Activated T-helper 9 cell treated with anti-CD3 and anti-CD28 coated beads, Interleukin-2, amount 50 U/mL, for 16 hours (primary cell): ENCODE measurements around the gene BOLL.
A peak's percentile ranks its signal among the peaks of the same experiment; 100 is the strongest.
"Not testable (repeated sequence)": the region's sequence is repeated elsewhere in the genome, so short reads cannot be mapped to it uniquely, and the experiment has no call there.

Experiments
- DNase-seq: peaks from one replicate; pipeline ENCODE4 v3.0.0-alpha.2; 2020; ENCODE audit warnings: low read depth

BOLL gene

GRCh38 chr2:197705912-197706838, 78.9 kb downstream of the BOLL start:
- no peak for DNase-seq

GRCh38 chr2:197705121-197705911, 79.8 kb downstream of the BOLL start, which contains the start of gene MARS2:
MARS2 (plus strand) TSS chr2:197705369; CDS start chr2:197705406, 37 bp downstream.
- peak; percentile 90 for DNase-seq

DNA sequence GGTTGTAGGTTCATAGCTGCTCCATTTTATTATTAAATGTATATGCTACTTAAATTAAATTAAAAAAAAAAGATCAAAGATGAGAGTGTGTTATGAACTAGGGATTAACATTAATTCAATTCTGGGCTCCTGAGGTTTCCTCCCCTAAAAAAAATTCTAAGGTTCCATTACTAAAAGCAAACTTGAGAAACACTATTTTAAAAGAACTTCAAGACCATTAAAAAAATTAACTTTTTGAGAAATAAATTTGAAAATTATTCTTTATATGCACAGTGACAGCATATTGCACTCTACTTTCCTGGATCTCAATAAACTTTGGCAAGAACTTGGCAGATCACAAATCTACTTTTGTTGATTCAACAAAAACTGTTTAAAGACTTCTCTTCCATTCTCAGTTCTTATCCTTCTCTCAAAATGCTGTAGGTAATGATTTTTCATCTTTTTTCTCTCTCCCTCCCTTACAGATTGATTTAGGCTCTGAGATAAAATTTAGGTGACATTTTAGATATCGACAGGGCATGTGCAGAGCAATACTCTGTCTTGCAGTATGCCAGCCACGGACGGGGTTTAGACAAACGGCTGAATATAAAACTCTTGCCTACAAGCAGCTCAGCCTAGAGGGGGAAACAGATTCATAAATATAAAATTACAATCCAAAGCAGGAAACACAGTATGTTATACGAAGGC, 80.5 kb downstream of the BOLL start:
- DNase-seq: no peak

DNA sequence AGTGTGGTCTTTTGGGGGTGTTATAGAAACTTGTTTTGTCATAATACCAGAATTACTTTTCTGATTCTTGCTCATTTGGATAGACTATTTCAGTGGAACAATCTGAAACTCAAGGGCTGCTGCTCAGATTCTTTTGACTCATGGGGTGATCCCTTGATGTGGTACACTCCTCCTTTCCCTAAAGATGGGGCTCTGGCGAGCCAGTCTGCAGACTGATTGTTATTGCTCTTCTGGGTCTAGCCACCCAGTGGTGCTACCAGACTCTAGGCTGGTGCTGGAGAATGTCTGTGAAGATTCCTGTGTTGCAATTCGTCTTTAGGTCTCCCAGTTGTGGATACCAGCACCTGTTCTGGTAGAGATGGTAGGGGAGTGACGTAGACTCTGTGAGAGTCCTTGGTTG, 84.2 kb downstream of the BOLL start:
- DNase-seq: no peak

DNA sequence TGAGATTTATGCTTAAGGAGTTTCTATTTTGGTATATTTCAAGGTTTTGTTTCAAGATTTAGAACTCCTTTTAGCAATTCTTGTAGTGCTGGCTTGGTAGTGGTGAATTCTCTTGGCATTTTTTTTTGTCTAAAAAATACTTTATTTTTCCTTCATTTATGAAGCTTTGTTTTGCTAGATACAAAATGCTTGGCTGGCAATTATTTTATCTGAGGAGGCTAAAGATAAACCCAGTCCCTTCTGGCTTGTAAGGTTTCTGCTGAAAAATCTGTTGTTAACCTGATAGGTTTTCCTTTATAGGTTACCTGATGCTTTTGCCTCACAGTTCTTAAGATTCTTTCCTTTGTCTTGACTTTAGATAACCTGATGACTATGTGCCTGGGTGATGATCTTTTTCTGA, 85.4 kb downstream of the BOLL start:
- DNase-seq: not testable (repeated sequence)

DNA sequence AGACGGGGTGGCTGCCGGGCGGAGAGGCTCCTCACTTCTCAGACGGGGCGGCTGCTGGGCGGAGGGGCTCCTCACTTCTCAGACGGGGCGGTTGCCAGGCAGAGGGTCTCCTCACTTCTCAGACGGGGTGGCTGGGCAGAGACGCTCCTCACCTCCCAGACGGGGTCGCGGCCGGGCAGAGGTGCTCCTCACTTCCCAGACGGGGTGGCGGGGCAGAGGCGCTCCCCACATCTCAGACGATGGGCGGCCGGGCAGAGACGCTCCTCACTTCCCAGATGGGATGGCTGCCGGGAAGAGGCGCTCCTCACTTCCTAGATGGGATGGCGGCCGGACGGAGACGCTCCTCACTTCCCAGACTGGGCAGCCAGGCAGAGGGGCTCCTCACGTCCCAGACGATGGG, 88.5 kb downstream of the BOLL start:
- DNase-seq: not testable (repeated sequence)

DNA sequence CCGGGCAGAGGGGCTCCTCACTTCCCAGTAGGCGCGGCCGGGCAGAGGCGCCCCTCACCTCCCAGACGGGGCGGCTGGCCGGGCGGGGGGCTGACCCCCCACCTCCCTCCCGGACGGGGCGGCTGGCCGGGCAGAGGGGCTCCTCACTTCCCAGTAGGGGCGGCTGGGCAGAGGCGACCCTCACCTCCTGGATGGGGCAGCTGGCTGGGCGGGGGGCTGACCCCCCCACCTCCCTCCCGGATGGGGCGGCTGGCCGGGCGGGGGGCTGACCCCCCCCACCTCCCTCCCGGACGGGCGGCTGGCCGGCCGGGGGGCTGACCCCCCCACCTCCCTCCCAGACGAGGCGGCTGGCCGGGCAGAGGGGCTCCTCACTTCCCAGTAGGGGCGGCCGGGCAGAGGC, 89.1 kb downstream of the BOLL start:
- not testable (repeated sequence) for DNase-seq

- DNase-seq: not testable (repeated sequence)
These were observed 89.9 kb downstream of the BOLL start for GRCh38 chr2:197695206-197695605.

- DNase-seq: no peak
These were observed 107.6 kb downstream of the BOLL start for GRCh38 chr2:197677483-197677882.

DNA sequence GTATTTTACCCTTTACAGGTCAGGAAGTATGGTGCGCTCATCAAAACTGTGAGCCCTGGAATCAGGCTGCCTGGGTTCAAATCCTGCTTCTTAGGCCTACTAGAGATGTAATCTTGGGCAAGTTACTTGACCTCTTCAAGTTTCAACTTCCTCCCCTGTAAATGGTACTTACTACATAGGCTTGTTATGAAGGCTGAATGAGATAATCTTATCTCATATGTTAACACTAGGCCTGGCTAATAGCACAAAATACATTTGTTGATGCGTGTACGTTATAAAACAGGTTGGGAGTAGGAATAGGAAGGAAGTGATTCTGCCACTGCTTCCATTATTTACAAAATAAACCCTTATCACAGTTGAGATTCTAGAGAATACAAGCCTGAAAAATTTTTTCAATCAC, 108.1 kb downstream of the BOLL start:
- DNase-seq: no peak
